GM12801 (cell line): Measurements from ENCODE around the gene GPC6.

ENCODE experiments used
- CTCF ChIP-seq: IDR thresholded peaks from one replicate; pipeline ENCODE4 v1.5.1; 2011; ENCODE audit warnings: control low read depth; ENCODE audit not compliant: insufficient read length; ENCODE audit errors: extremely low read depth

Gene GPC6

GRCh38 chr13:94389604-94390351 is 1163.2 kb downstream of the GPC6 start:
- no peak for TF ChIP-seq CTCF

DNA sequence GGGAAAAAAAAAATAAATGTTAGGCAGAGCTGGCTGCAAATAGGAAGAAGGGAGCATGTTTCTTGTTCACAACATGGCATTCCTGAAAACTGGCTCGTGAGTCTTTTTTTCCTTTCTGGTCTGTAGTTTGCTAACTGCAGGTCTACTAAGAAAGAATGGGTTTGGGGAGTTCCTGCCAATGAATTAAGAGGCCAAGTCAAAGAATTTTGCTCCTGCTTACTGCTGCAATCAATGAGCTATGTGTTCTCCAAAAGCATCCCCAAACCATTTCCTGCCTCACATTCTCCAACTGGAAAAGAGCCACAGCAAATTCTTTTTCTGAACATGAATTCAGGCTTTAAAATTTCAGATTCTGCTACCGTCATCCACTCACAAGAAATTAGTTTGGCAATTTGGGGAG is 1164.3 kb downstream of the GPC6 start:
- TF ChIP-seq CTCF: no peak

GRCh38 chr13:94394723-94395122 is 1168.1 kb downstream of the GPC6 start:
- no peak for TF ChIP-seq CTCF

GRCh38 chr13:94395860-94396259 is 1169.3 kb downstream of the GPC6 start:
- TF ChIP-seq CTCF: no peak

GRCh38 chr13:94399812-94400211 is 1173.2 kb downstream of the GPC6 start:
- TF ChIP-seq CTCF: no peak

- TF ChIP-seq CTCF: no peak
These were observed 1174.3 kb downstream of the GPC6 start for GRCh38 chr13:94400874-94401273.

DNA sequence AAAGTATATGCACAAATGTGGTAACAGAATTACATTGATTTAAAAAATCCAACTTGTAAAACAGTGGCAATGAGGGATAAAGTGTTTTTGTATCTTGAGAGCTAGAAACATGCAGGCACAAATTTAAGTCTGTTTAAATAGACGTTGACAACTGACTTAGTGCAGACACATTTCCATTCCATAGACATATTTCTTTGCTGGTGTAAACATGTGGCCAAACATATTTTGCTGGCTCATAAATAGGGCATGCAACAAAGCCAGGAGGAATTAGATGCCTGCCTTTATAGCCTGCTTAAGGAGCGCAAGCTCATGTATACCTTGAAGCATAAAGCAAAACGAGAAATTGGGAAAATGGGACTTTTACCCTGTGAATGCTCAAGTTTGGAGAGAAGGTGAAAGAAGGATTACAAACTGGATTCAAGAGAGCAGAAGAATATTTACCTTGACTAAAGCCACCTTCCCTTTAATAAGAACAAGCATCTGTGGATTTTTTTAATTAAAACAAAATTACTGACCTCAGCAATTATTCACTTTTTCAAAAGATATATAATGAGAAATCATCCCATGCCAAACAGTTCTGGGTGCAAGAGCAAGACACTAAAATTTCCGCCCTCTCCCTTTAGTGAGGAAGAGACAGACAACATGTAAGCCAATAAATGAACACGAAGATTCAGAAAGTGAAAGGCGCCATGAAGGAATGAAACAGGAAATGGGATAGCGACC is 1181.9 kb downstream of the GPC6 start:
- TF ChIP-seq CTCF: no peak
